ENCODE results near the gene ACP3. TPM values are rescaled to one million over a fixed set of nuclear protein-coding genes. Genes with fewer than 3 reads are reported as not detected.

ACP3 gene
- polyA plus RNA-seq, 1 donor (not counting 4 experiments of a cell fraction or from before 2014, with no cell fraction given) = 1.3 TPM

DNA sequence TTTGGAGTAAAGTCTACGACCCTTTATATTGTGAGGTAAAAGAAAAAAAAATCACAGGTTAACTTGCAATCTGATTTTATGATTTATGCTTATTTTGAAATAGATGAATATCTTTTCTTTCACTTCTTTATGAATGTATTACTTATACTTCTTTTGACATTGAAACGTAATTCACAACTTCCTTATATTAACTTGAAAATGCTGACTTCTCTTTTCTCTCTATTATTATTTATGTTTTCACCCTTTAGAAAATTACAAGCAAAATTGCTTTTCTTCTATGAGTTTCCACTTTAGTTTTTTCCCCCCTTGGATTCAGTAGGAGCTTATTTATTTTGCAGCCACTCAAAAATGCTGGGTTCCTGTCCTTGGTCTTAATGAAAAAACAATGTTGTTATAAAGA lies 25.4 kb downstream of the ACP3 start:
- Histone ChIP-seq H3K4me3 (ENCODE audit: control insufficient read depth in 2 of 3, extremely low read depth in 1 of 3, insufficient read depth in 2 of 3, low read depth in 1 of 3, low read length in 3 of 3) (no peak overlapping the region), H3K9me1 (ENCODE audit: control insufficient read depth, extremely low read depth, insufficient read depth, low read length) (no peaks in the 10 kb centered on the region), H3K4me2 (ENCODE audit: control insufficient read depth, extremely low read depth, insufficient read depth, low read depth, low read length) (no peak overlapping the region), H3K4me1 (ENCODE audit: control insufficient read depth, extremely low read depth, insufficient read depth, low read length) (peaks cover 12% of the 10 kb centered on the region), H4K20me1 (ENCODE audit: control insufficient read depth, extremely low read depth, insufficient read depth, low read length) (no peaks in the 10 kb centered on the region), H2AFZ (ENCODE audit: control insufficient read depth, low read length) (no peak overlapping the region), H3K27ac (ENCODE audit: control insufficient read depth, insufficient read depth, low read length) (no peak overlapping the region), H3K9me3 (ENCODE audit: control insufficient read depth, low read depth, low read length) (no peaks in the 10 kb centered on the region), H3K79me2 (ENCODE audit: control insufficient read depth, insufficient read depth, low read length) (no peaks in the 10 kb centered on the region), H3K36me3 (ENCODE audit: control insufficient read depth in 2 of 2, extremely low read depth in 1 of 2, insufficient read depth in 2 of 2, low read length in 2 of 2) (no peaks in the 10 kb centered on the region), H3K27me3 (ENCODE audit: control insufficient read depth, extremely low read depth, insufficient read depth, low read length) (no peaks in the 10 kb centered on the region), H3K9ac (ENCODE audit: control insufficient read depth, extremely low read depth, insufficient read depth, low read length) (no peak overlapping the region)
- dilution Hi-C loops (cut with MboI; ENCODE audit: extremely low pct_ligation_motif_present, low sequenced_read_pairs) = no loop called here
- DNase-seq (ENCODE audit: low read depth, low spot score) = no peak
- TF ChIP-seq EZH2 (IDR thresholded peaks at IDR 0.05; ENCODE audit: low read length) = no peak
- TF ChIP-seq, protein P1, sequence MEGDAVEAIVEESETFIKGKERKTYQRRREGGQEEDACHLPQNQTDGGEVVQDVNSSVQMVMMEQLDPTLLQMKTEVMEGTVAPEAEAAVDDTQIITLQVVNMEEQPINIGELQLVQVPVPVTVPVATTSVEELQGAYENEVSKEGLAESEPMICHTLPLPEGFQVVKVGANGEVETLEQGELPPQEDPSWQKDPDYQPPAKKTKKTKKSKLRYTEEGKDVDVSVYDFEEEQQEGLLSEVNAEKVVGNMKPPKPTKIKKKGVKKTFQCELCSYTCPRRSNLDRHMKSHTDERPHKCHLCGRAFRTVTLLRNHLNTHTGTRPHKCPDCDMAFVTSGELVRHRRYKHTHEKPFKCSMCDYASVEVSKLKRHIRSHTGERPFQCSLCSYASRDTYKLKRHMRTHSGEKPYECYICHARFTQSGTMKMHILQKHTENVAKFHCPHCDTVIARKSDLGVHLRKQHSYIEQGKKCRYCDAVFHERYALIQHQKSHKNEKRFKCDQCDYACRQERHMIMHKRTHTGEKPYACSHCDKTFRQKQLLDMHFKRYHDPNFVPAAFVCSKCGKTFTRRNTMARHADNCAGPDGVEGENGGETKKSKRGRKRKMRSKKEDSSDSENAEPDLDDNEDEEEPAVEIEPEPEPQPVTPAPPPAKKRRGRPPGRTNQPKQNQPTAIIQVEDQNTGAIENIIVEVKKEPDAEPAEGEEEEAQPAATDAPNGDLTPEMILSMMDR (optimal IDR thresholded peaks at IDR 0.05 in 1 of 3, IDR thresholded peaks at IDR 0.05 in 1 of 3, conservative IDR thresholded peaks at IDR 0.05 in 1 of 3; ENCODE audit: extremely low read depth in 1 of 3, insufficient read depth in 2 of 3, low read length in 3 of 3) = no peak
- no peak for FAIRE-seq

DNA sequence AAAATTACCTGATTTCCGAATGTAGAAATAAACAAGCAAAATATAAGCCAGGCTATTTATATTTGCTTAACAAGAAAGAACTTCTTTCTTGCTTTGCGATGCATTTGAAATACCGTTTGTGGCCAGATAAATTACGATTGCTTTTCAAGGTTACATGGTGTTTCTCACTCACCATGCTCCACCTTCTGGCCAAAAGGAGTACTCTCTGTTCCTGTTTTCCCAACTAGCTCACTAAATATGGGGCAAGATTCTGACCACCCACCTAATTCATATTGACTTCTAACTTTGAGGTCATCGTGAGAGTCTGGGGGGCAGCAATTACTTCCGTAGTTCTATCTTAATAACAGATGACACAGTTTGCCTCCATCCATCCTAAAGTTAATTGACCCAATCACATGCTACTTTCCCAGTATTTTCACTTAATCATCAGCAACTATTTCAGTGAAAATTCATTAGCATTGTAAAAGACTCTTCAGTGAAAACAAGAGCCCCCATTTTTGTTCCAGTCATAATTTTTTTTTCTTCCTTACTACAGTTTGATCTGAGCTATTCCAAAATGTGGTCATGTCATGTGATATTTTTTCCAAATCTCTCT lies 25.9 kb downstream of the ACP3 start:
- Histone ChIP-seq H3K9me1 (ENCODE audit: control insufficient read depth, extremely low read depth, insufficient read depth, low read length) (no peaks in the 10 kb centered on the region), H2AFZ (ENCODE audit: control insufficient read depth, low read length) (no peak overlapping the region), H3K27ac (ENCODE audit: control insufficient read depth, insufficient read depth, low read length) (no peak overlapping the region), H3K4me1 (ENCODE audit: control insufficient read depth, extremely low read depth, insufficient read depth, low read length) (peaks cover 12% of the 10 kb centered on the region), H3K4me3 (ENCODE audit: control insufficient read depth in 2 of 3, extremely low read depth in 1 of 3, insufficient read depth in 2 of 3, low read depth in 1 of 3, low read length in 3 of 3) (no peak overlapping the region), H3K36me3 (ENCODE audit: control insufficient read depth in 2 of 2, extremely low read depth in 1 of 2, insufficient read depth in 2 of 2, low read length in 2 of 2) (no peaks in the 10 kb centered on the region), H3K9me3 (ENCODE audit: control insufficient read depth, low read depth, low read length) (no peaks in the 10 kb centered on the region), H3K4me2 (ENCODE audit: control insufficient read depth, extremely low read depth, insufficient read depth, low read depth, low read length) (no peak overlapping the region), H3K79me2 (ENCODE audit: control insufficient read depth, insufficient read depth, low read length) (no peaks in the 10 kb centered on the region), H4K20me1 (ENCODE audit: control insufficient read depth, extremely low read depth, insufficient read depth, low read length) (no peaks in the 10 kb centered on the region), H3K27me3 (ENCODE audit: control insufficient read depth, extremely low read depth, insufficient read depth, low read length) (no peaks in the 10 kb centered on the region), H3K9ac (ENCODE audit: control insufficient read depth, extremely low read depth, insufficient read depth, low read length) (no peak overlapping the region)
- FAIRE-seq (peak; percentile 80), DNase-seq (ENCODE audit: low read depth, low spot score) (peak; percentile 17)
- no peak for TF ChIP-seq EZH2 (IDR thresholded peaks at IDR 0.05; ENCODE audit: low read length)
- TF ChIP-seq, protein P1 (optimal IDR thresholded peaks at IDR 0.05 in 1 of 3, IDR thresholded peaks at IDR 0.05 in 1 of 3, conservative IDR thresholded peaks at IDR 0.05 in 1 of 3; ENCODE audit: extremely low read depth in 1 of 3, insufficient read depth in 2 of 3, low read length in 3 of 3) = peak; percentile 75 to 78 (median 75)
- dilution Hi-C loops (cut with MboI; ENCODE audit: extremely low pct_ligation_motif_present, low sequenced_read_pairs) = no loop called here

Measured in keratinocyte (primary cell).